Measurements from ENCODE around the gene CACYBP.
A peak's percentile ranks its signal among the peaks of the same experiment; 100 is the strongest.

CACYBP gene

GRCh38 chr1:174974711-174975119, 25.0 kb upstream of the CACYBP start:
- DNase-seq (ENCODE audit: low spot score) = no peak

DNA sequence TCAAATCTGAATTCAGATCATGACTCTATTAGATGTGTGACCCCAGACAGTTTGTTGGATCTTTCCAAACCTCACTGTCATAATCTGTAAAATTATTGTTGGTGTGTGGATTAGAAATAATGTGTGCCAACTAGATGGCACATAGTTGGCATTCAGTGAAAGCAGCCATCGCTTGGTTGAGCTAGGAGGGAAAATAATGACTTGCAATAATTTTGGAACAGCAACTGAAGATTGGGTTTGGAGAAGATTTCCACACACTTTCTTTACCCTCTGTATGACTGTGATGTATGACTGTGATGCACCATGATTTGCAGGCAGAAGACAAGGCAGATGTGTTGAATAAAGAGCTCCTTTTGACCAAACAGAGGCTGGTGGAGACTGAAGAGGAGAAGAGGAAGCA, 24.0 kb upstream of the CACYBP start:
- no peak for DNase-seq (ENCODE audit: low spot score)

DNA sequence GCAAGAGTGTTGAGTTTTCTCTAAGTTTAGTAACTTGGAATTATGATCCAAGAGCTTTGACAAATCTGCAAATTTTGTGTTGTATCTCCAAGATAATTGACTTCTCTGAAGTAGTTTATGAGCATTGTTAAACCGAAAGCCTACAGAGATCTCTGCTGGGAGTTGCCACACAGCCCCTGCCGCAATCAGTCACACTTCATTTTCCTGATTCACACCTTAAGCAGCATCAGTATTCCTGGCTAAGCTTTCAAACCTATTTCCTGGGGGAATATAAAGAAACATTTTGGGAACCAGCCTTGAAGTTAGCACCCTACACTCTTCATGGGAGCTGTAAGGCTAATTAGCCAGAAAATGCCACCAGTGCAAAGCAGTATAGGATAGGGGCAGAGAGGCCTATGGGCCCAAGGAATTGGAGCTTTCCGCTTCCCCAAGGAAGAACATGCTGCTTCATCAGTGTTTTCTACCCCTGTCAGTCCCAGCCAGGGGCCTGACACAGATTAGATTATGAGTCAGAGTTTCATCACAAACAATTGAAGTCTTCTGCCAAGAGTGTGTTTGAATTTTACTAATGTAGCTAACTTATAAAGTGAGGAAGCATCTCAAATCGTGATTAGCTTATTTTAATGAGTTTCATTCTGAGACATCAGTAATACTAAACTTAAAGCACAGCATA, 23.2 kb upstream of the CACYBP start:
- no peak for DNase-seq (ENCODE audit: low spot score)

- DNase-seq (ENCODE audit: low spot score) = no peak
Measured at GRCh38 chr1:174982971-174983689, 16.6 kb upstream of the CACYBP start.

DNA sequence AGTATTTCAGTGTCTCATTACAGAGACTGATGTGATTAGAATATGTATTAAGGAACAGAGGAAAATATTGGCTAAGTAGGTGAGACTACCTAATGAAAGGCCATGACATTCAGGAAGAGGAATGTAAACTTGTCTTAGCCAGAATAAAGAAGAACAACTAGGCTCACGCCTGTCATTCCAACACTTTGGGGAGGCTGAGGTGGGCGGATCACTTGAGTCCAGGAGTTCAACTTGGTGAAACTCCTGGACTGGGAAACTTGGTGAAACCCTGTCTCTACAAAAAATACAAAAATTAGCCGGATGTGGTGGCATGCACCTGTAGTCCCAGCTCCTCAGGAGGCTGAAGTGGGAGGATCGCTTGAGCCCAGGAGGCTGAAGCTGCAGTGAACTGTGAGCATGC, 14.8 kb upstream of the CACYBP start:
- DNase-seq (ENCODE audit: low spot score) = no peak

- no peak for DNase-seq (ENCODE audit: low spot score)
Measured at GRCh38 chr1:174988539-174988938, 11.2 kb upstream of the CACYBP start.

GRCh38 chr1:174988986-174989385, 10.8 kb upstream of the CACYBP start:
- no peak for DNase-seq (ENCODE audit: low spot score)

DNA sequence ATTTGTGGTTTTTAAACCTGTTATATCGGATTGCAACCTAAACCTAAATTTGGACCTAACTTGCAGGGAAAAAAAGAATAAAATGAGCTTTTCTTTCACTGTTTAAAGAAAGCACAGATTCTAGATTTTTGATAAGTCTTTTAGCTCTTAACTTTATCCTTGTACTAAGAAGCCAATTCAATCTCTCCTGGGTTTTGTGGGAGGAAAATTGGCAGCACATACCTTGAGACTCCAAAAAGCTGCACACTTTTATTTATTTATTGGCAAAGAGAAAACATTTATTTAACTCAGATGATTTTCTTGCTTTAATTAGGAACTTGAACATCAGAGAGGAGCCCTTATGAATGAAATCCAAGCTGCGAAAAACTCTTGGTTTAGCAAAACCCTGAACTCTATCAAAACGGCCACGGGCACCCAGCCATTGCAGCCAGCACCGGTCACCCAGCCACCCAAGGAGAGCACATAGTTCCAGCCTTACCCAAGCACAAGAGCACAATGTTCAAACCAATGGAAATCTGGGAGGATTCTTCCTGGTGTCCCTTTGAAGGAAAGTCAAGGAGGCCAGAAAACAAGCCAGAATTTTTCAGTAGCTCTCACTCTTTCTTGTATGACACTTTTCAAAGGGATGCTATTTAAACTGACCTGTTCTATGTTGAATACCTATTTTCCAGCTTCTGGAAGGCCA, 10.1 kb upstream of the CACYBP start:
- DNase-seq (ENCODE audit: low spot score) = no peak

DNA sequence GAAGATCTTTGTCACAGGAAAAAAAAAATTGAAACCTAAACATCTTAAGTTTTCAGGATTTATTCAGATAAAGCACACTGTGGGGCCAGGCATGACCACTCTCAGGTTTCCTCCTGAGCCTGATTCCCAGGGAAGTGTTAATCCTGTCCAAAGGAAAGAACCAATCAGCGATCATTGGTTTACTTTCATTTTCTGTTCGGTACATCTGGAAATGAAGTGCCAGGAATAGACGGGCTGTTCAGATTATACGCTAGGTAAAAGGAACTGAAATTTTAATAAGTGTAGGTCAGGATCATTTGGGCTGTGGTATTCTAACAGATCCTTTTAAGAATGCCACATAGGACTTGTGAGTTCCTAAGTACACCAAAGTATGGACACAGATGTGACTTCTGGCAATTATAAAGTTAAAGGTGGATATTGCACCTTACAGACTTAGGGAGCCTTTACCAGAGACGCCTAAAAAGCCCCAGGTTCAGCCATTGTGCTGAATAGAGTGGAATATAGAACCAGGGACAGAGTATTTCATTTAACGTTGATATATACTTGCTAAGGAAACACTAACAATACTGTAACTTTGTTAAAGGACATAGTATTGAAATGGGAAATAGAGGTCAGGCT, 9.3 kb upstream of the CACYBP start:
- DNase-seq (ENCODE audit: low spot score) = no peak

- no peak for DNase-seq (ENCODE audit: low spot score)
Measured at GRCh38 chr1:174991473-174991872, 8.3 kb upstream of the CACYBP start.

DNA sequence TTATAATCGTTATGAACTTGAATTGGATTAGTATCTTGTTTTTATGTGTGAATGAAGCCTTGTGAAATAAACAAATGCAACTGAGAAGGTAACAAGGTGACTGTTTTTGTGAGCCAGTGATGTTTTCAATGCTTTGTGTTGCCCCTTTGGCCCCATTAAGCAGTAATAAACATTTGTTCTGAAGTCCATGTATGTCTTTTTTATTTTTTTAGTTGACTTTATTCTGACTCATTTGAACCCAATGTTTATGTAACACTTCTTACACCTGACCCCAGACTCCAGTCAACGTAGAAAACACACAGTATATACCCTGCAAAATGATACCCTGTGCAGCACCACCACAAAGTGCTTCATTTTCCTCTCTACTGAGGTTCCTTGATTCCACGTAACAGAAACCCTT, 4.6 kb upstream of the CACYBP start:
- DNase-seq (ENCODE audit: low spot score) = no peak

- DNase-seq (ENCODE audit: low spot score) = no peak
Measured at GRCh38 chr1:174995916-174996315, 3.8 kb upstream of the CACYBP start.

DNA sequence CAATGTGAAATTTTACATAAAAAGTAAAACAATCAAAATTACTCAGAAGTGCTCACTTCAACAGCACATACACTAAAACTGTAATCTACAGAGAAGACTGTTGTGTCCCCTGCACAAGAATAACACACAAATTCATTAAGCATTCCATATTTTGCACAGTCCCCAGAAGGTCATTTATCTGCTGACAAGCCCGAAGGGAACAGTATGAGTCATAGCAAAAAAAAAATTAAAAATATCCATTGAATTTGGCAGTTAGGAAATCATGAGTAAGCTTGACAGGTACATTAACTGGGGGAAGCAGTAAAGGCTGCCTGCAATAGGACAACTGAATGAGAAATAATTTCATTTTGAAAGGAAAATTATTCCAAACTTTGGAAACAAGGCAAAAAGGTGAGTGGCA, 3.3 kb upstream of the CACYBP start:
- no peak for DNase-seq (ENCODE audit: low spot score)

DNA sequence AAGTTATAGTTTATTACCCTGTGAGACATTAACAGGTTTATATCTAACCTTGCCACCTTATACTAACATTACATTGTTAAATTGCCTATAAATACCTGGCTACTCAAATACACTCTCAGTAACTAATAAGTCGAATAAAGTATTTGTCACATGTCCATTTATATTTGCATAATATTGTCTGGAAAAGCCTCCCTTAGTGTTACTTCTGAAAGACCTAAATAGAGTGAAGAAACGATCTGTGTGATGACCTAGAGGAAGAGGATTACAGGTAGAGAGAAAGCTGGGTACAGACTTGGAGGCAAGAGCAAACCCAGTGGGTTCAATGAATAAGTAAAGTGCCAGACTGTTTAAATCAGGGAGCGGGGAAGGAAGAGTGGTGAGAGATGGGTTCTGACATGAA, 2.7 kb upstream of the CACYBP start:
- DNase-seq (ENCODE audit: low spot score) = no peak

DNA sequence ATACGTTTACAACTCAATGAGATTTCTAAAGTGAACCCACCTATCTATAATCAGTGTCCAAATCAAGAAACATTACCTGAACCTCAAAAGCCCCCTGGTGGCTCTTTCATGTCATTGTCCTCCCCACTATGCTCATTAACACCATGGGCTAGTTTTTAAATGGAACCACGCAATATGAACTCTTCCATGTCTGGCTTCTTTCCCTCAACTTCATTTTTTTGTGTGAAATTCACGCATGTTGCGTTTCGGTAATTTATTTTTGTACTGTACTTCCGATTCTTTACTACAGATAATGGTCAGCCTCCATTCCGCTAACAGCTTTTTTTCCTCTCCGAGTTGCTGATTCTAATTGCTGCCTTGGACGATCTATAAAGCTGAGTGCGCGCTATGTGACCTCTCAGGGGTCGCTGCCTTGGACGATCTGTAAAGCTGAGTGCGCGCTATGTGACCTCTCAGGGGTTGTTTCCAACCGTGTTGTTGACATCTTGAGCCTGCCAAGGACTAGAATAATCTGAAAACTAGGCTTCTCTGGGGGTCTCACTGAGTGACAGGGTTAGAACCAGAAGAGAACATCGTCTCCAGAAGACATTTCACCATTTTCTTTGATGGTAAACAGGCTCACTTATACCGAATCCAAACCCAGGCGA, 1.1 kb upstream of the CACYBP start:
- peak; percentile 66 for DNase-seq (ENCODE audit: low spot score)

GRCh38 chr1:174999216-174999935, 371 bp upstream of the CACYBP start:
- peak; percentile 99 for DNase-seq (ENCODE audit: low spot score)

DNA sequence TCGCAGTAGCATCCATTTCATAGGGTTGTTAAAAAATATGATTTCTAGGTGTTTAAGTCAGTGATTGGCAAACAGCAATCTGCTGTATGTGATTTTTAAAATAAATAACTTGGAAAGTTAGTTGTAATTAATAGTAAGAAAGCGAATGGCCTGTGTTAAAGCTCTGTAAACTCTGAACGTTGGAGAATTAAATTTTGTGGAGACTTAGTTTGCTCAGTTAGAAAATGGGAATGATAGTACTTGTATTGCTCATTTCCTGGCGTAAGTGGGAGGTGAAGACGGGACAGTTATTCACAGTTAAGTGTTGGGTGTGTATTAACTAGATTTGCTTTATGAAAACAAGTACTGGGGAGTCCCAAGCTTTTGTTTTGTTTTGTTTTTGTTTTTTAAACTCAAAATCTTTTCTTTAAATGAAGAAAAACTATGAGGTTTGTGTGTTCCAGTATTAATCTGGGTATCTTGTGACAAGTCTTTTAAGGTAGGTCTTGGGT, 995 bp downstream of the CACYBP start:
- no peak for DNase-seq (ENCODE audit: low spot score)

- DNase-seq (ENCODE audit: low spot score) = no peak
Measured at GRCh38 chr1:175002910-175003517, 3.3 kb downstream of the CACYBP start.

DNA sequence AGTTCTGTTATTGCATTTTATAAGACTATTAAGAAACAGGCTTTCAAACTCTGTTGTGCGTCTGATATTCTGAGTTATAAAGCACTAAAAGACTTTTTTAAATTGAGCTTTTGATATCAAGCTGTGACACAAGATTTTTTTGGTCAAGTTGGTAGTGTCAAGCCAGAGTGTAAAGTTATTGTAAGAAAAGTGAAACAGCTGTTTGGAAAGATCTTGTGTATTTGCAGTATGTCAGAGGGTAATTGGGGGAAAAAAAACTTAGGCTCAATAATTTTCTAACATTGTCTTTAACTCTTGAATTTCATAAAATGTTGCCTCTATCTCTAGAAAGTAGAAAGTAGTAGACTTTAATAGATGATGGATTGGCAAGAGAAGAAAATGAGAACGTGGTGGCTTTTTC, 3.8 kb downstream of the CACYBP start:
- DNase-seq (ENCODE audit: low spot score) = no peak

- no peak for DNase-seq (ENCODE audit: low spot score)
Measured at GRCh38 chr1:175005085-175005783, 5.5 kb downstream of the CACYBP start.
